GM12878 (cell line): ENCODE measurements around the gene C3orf70.

ENCODE experiments used
- ESRRA ChIP-seq: IDR thresholded peaks from 2 replicates; pipeline ENCODE4 v1.6.1; 2012; ENCODE audit warnings: mild to moderate bottlenecking, low read length, improper control_type of control experiment
- HDAC2 ChIP-seq: fragments of 200-600 bp; sonication (generic); IDR thresholded peaks from 2 replicates; pipeline ENCODE4 v1.6.1; 2017

- TF ChIP-seq ESRRA (no peak), HDAC2 (no peak)
Observed at GRCh38 chr3:185134509-185134908, 18.4 kb downstream of the C3orf70 start.
